ENCODE results near the gene CYFIP2. TPM values are rescaled to one million over a fixed set of nuclear protein-coding genes. Genes with fewer than 3 reads are reported as not detected.

Gene CYFIP2
- polyA plus RNA-seq, 1 donor (not counting 4 experiments of a cell fraction or from before 2014, with no cell fraction given) = 0.62 TPM

DNA sequence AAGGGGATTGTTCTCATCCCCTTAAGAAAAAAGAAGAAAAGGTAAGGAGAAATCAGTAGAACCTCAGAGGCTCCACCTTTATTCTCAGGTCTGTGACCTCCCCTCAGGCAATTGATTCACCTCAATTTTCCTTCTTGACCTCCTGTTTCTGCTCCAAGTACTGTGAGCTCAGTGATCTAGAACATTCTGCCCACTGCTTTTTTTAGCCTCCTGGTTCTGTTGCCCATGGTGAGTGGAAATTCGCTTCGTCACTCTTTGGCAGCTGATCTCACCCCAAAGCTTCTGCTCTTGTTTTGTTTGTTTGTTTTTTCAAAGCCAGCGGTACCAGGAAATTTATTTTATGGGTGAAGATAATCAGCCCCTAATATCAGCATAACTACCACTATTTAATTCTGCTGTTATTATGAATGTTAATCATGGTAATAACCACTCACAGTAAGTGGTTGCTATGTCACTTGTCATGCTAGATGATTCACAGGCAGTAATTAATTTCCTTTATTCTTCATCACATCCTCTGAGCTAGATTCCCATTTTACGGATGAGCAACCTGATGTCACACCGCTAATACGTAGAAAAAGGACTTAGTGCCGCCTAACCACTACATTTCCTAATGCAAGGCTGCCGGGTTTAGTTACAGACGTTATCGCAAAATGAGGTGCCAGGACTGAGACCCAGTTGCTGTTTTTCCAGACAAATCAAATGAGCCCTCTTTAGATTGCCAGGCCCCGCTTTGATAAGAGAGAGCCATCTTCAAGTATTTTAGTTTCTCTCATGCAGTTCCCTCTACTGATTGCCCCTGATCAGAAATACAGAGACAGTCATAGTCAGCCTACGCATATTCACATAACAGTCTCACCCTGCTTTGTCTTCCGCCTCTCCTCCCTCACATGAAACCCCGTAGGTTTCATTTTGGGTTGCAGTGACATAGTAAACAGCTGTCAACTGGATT, 78.2 kb downstream of the CYFIP2 start:
- H3K4me2 ChIP-seq (ENCODE audit: control insufficient read depth, extremely low read depth, insufficient read depth, low read depth, low read length) = no peak overlapping the region
- no peak for FAIRE-seq
- H3K79me2 ChIP-seq (ENCODE audit: control insufficient read depth, insufficient read depth, low read length) = no peaks in the 10 kb centered on the region
- no peaks in the 10 kb centered on the region for H3K27me3 ChIP-seq (ENCODE audit: control insufficient read depth, extremely low read depth, insufficient read depth, low read length)
- TF ChIP-seq EZH2 (IDR thresholded peaks at IDR 0.05; ENCODE audit: low read length) = no peak
- no peak for TF ChIP-seq CTCF (optimal IDR thresholded peaks at IDR 0.05 in 1 of 3, IDR thresholded peaks at IDR 0.05 in 1 of 3, conservative IDR thresholded peaks at IDR 0.05 in 1 of 3; ENCODE audit: extremely low read depth in 1 of 3, insufficient read depth in 2 of 3, low read length in 3 of 3)
- dilution Hi-C loops (cut with MboI; ENCODE audit: extremely low pct_ligation_motif_present, low sequenced_read_pairs) = no loop called here
- H3K9me3 ChIP-seq (ENCODE audit: control insufficient read depth, low read depth, low read length) = no peaks in the 10 kb centered on the region
- H3K36me3 ChIP-seq (ENCODE audit: control insufficient read depth in 2 of 2, extremely low read depth in 1 of 2, insufficient read depth in 2 of 2, low read length in 2 of 2) = no peaks in the 10 kb centered on the region
- no peaks in the 10 kb centered on the region for H3K4me1 ChIP-seq (ENCODE audit: control insufficient read depth, extremely low read depth, insufficient read depth, low read length)
- H3K9ac ChIP-seq (ENCODE audit: control insufficient read depth, extremely low read depth, insufficient read depth, low read length) = no peak overlapping the region
- no peaks in the 10 kb centered on the region for H4K20me1 ChIP-seq (ENCODE audit: control insufficient read depth, extremely low read depth, insufficient read depth, low read length)
- H3K9me1 ChIP-seq (ENCODE audit: control insufficient read depth, extremely low read depth, insufficient read depth, low read length) = no peaks in the 10 kb centered on the region
- no peak overlapping the region for H3K4me3 ChIP-seq (ENCODE audit: control insufficient read depth in 2 of 3, extremely low read depth in 1 of 3, insufficient read depth in 2 of 3, low read depth in 1 of 3, low read length in 3 of 3)
- no peak overlapping the region for H3K27ac ChIP-seq (ENCODE audit: control insufficient read depth, insufficient read depth, low read length)
- H2AFZ ChIP-seq (ENCODE audit: control insufficient read depth, low read length) = no peak overlapping the region
- no peak for DNase-seq (ENCODE audit: low read depth, low spot score)

DNA sequence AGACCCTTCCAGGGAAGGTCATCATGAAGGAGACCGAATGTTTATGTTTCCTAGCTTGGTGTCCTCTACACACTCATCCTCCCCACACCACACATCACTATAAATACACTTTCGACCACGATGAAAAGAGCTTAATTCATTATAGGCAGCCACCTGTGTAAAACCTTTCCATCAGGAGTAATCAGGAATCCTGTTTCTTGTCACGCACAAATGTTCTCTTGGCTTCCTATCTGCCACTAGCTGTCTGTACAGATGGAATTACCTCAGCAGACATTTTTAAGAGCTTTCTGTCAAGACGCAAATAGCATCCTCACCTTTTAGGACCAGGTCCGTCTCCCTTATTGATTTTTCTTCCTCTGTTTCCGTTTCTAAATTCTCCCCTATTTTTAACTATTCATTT, 79.1 kb downstream of the CYFIP2 start:
- no peak for TF ChIP-seq EZH2 (IDR thresholded peaks at IDR 0.05; ENCODE audit: low read length)
- no peak for TF ChIP-seq CTCF (optimal IDR thresholded peaks at IDR 0.05 in 1 of 3, IDR thresholded peaks at IDR 0.05 in 1 of 3, conservative IDR thresholded peaks at IDR 0.05 in 1 of 3; ENCODE audit: extremely low read depth in 1 of 3, insufficient read depth in 2 of 3, low read length in 3 of 3)
- Histone ChIP-seq H4K20me1 (ENCODE audit: control insufficient read depth, extremely low read depth, insufficient read depth, low read length) (no peaks in the 10 kb centered on the region), H3K4me3 (ENCODE audit: control insufficient read depth in 2 of 3, extremely low read depth in 1 of 3, insufficient read depth in 2 of 3, low read depth in 1 of 3, low read length in 3 of 3) (no peak overlapping the region), H3K27ac (ENCODE audit: control insufficient read depth, insufficient read depth, low read length) (no peak overlapping the region), H3K4me1 (ENCODE audit: control insufficient read depth, extremely low read depth, insufficient read depth, low read length) (no peaks in the 10 kb centered on the region), H3K9me1 (ENCODE audit: control insufficient read depth, extremely low read depth, insufficient read depth, low read length) (no peaks in the 10 kb centered on the region), H3K9me3 (ENCODE audit: control insufficient read depth, low read depth, low read length) (no peaks in the 10 kb centered on the region), H3K36me3 (ENCODE audit: control insufficient read depth in 2 of 2, extremely low read depth in 1 of 2, insufficient read depth in 2 of 2, low read length in 2 of 2) (no peaks in the 10 kb centered on the region), H3K4me2 (ENCODE audit: control insufficient read depth, extremely low read depth, insufficient read depth, low read depth, low read length) (no peak overlapping the region), H2AFZ (ENCODE audit: control insufficient read depth, low read length) (no peak overlapping the region), H3K27me3 (ENCODE audit: control insufficient read depth, extremely low read depth, insufficient read depth, low read length) (no peaks in the 10 kb centered on the region), H3K79me2 (ENCODE audit: control insufficient read depth, insufficient read depth, low read length) (no peaks in the 10 kb centered on the region), H3K9ac (ENCODE audit: control insufficient read depth, extremely low read depth, insufficient read depth, low read length) (no peak overlapping the region)
- dilution Hi-C loops (cut with MboI; ENCODE audit: extremely low pct_ligation_motif_present, low sequenced_read_pairs) = no loop called here
- DNase-seq (ENCODE audit: low read depth, low spot score) = no peak
- no peak for FAIRE-seq
